SK-N-SH (cell line): ENCODE measurements around the gene CACNA1E. TPM values are rescaled to one million over a fixed set of nuclear protein-coding genes. Genes with fewer than 3 reads are reported as not detected.

ENCODE experiments used
- CTCF ChIA-PET: fragments of 300-600, 350-600 bp; formaldehyde crosslinking; extraction: SDS; loops from one replicate; lab custom pipeline; 2021; lab: Yijun Ruan, JAX
- POLR2A ChIA-PET: fragments of 350-600 bp; sonication (Branson Sonifier 250); formaldehyde crosslinking; extraction: SDS; loops from one replicate; lab custom pipeline; 2020; ENCODE audit warnings: antibody characterized with exemption, inconsistent platforms; lab: Yijun Ruan, JAX
- DNase-seq: peaks from one replicate; pipeline ENCODE4 v3.0.0; 2012
- H2AFZ ChIP-seq: fragments of 200-600 bp; sonication (generic); 2 replicates; pipeline ENCODE4 v1.8.1; 2016; ENCODE audit warnings: antibody characterized with exemption, mild to moderate bottlenecking, low read depth
- H3F3A ChIP-seq: fragments of 200-600 bp; sonication (generic); replicated peaks from 2 replicates; pipeline ENCODE3; 2016; ENCODE audit warnings: antibody characterized with exemption, mild to moderate bottlenecking; ENCODE audit not compliant: insufficient read depth
- H3K27ac ChIP-seq, 2 experiments: fragments of 200-500 bp in 1 of 2; fragments of 200-600 bp in 1 of 2; sonication (Bioruptor generic) in 1 of 2; sonication (generic), shearing (Covaris generic) in 1 of 2; 2 replicates each; pipeline versions ENCODE4 v1.5.1 to v1.6.1; 2014 to 2016; ENCODE audit warnings: low read depth in 2 of 2, inconsistent platforms in 1 of 2, low read length in 1 of 2, mild to moderate bottlenecking in 1 of 2, mixed read lengths in 1 of 2
- H3K27me3 ChIP-seq: fragments of 200-600 bp; sonication (generic), shearing (Covaris generic); 2 replicates; pipeline ENCODE4 v1.6.1; 2016; ENCODE audit warnings: mixed run types; ENCODE audit not compliant: insufficient read depth
- H3K36me3 ChIP-seq, 2 experiments: fragments of 200-500 bp in 1 of 2; fragments of 200-600 bp in 1 of 2; sonication (Bioruptor generic) in 1 of 2; sonication (generic) in 1 of 2; replicated peaks in 1 of 2; 2 replicates each; pipeline versions ENCODE3 to v1.5.1; 2014 to 2016; ENCODE audit warnings: low read length in 1 of 2, mild to moderate bottlenecking in 1 of 2; ENCODE audit not compliant: insufficient read depth in 2 of 2, control insufficient read depth in 1 of 2
- H3K4me1 ChIP-seq, 2 experiments: fragments of 200-500 bp in 1 of 2; fragments of 200-600 bp in 1 of 2; sonication (Bioruptor generic) in 1 of 2; sonication (generic), shearing (Covaris generic) in 1 of 2; 2 replicates each; pipeline versions ENCODE4 v1.5.1 to v1.6.1; 2014 to 2016; ENCODE audit warnings: low read depth in 1 of 2, low read length in 1 of 2, mixed run types in 1 of 2; ENCODE audit not compliant: insufficient read depth in 2 of 2, control insufficient read depth in 1 of 2
- H3K4me2 ChIP-seq: fragments of 200-600 bp; sonication (generic), shearing (Covaris generic); 2 replicates; pipeline ENCODE4 v1.6.1; 2017; ENCODE audit warnings: mixed run types
- H3K4me3 ChIP-seq, 2 experiments: fragments of 200-500 bp in 1 of 2; fragments of 200-600 bp in 1 of 2; sonication (Bioruptor generic) in 1 of 2; sonication (generic), shearing (Covaris generic) in 1 of 2; 2 replicates each; pipeline versions ENCODE4 v1.5.1 to v1.8.1; 2014 to 2016; ENCODE audit warnings: low read depth in 2 of 2, inconsistent platforms in 1 of 2, low read length in 1 of 2, mild to moderate bottlenecking in 1 of 2, mixed read lengths in 1 of 2, moderate library complexity in 1 of 2
- H3K79me2 ChIP-seq: fragments of 200-600 bp; sonication (generic); 2 replicates; pipeline ENCODE4 v1.8.1; 2017; ENCODE audit warnings: mild to moderate bottlenecking; ENCODE audit not compliant: insufficient read depth
- H3K9ac ChIP-seq: fragments of 200-600 bp; sonication (generic); 2 replicates; pipeline ENCODE4 v1.6.1; 2017; ENCODE audit warnings: mixed run types
- H3K9me2 ChIP-seq: fragments of 200-600 bp; sonication (generic); 2 replicates; pipeline ENCODE4 v1.6.1; 2017; ENCODE audit warnings: mixed run types
- H3K9me3 ChIP-seq: fragments of 200-600 bp; sonication (generic); 2 replicates; pipeline ENCODE4 v1.6.1; 2017; ENCODE audit warnings: mixed run types, mild to moderate bottlenecking, moderate library complexity
- H4K20me1 ChIP-seq: fragments of 200-600 bp; sonication (generic); 2 replicates; pipeline ENCODE4 v1.6.1; 2017; ENCODE audit warnings: mild to moderate bottlenecking, mixed run types; ENCODE audit not compliant: insufficient read depth
- CHD2 ChIP-seq: fragments of 150-350 bp; IDR thresholded peaks from 2 replicates; pipeline ENCODE4 v1.6.1; 2018; ENCODE audit warnings: low read length; ENCODE audit not compliant: partially characterized antibody
- CTCF ChIP-seq: fragments of 200-600 bp; sonication (generic); IDR thresholded peaks from 2 replicates; pipeline ENCODE4 v1.6.1; 2017; ENCODE audit warnings: antibody characterized with exemption, mild to moderate bottlenecking, moderate library complexity
- EP300 ChIP-seq, 2 experiments: IDR thresholded peaks; 2 replicates each; pipeline versions ENCODE4 v1.4.0 to v1.6.1; 2012; ENCODE audit warnings: borderline replicate concordance in 1 of 2, low read depth in 1 of 2, low read length in 1 of 2
- EZH2phosphoT487 ChIP-seq: fragments of 200-600 bp; sonication (generic); IDR thresholded peaks from 2 replicates; pipeline ENCODE4 v1.6.1; 2017; ENCODE audit warnings: low read depth, mixed run types, mild to moderate bottlenecking, antibody characterized with exemption, moderate library complexity, borderline replicate concordance
- MAX ChIP-seq: IDR thresholded peaks from 2 replicates; pipeline ENCODE4 v1.4.0; 2012; ENCODE audit warnings: low read depth
- MEF2A ChIP-seq: IDR thresholded peaks from 2 replicates; pipeline ENCODE4 v1.4.0; 2012; ENCODE audit warnings: low read depth, borderline replicate concordance
- NFIC ChIP-seq: IDR thresholded peaks from 2 replicates; pipeline ENCODE4 v1.4.0; 2012; ENCODE audit warnings: borderline replicate concordance
- NRF1 ChIP-seq: IDR thresholded peaks from 2 replicates; pipeline ENCODE4 v1.6.1; 2012; ENCODE audit warnings: low read depth, mild to moderate bottlenecking, low read length
- PBX3 ChIP-seq: IDR thresholded peaks from 2 replicates; pipeline ENCODE4; 2012
- RAD21 ChIP-seq: IDR thresholded peaks from 2 replicates; pipeline ENCODE4 v1.6.1; 2012; ENCODE audit warnings: mild to moderate bottlenecking, low read length
- RXRA ChIP-seq: IDR thresholded peaks from 2 replicates; pipeline ENCODE4 v1.4.0; 2012; ENCODE audit warnings: low read depth, mild to moderate bottlenecking, borderline replicate concordance
- SMC3 ChIP-seq: IDR thresholded peaks from 2 replicates; pipeline ENCODE4 v1.6.1; 2012; ENCODE audit warnings: low read depth, low read length, improper control_type of control experiment
- USF2 ChIP-seq: fragments of 150-350 bp; IDR thresholded peaks from 2 replicates; pipeline ENCODE4 v1.6.1; 2017; ENCODE audit warnings: antibody characterized with exemption, low read length, low read depth, borderline replicate concordance
- ZBTB33 ChIP-seq: IDR thresholded peaks from 2 replicates; pipeline ENCODE4 v1.4.0; 2012; ENCODE audit warnings: low read depth, borderline replicate concordance
- WGBS: methylation state at CpG from one replicate; pipeline ENCODE4 v1.1.6; 2017; ENCODE audit warnings: low lambda C conversion rate; 5-methylcytosine and 5-hydroxymethylcytosine counted together
- polyA plus RNA-seq, 3 experiments: library from polyadenylated mRNA; depleted of rRNA; stranded (reverse); fragments of >200 nt; gene quantifications; 2 replicates each; pipeline ENCODE4 v1.2.3, GENCODE V29; 2012

The CACNA1E gene
- polyA plus RNA-seq, 1 of the 3 experiments (the other 2 are of a cell fraction) = not detected

GRCh38 chr1:181517181-181517875, 34.0 kb downstream of the CACNA1E start:
- ChIA-PET POLR2A (no interaction called here), CTCF (interaction anchor here (0.6 to 1.8 kb wide), 3 partner anchors 39 to 639 kb away, joined by 3 to 5 read pairs (median 3); no protein-coding TSS in a partner anchor)
- TF ChIP-seq RAD21 (no peak), ZBTB33 (no peak), CHD2 (no peak), SMC3 (no peak), MEF2A (no peak), NFIC (no peak), USF2 (no peak), MAX (no peak), EP300 (IDR thresholded peaks at IDR 0.05; ENCODE audit: borderline replicate concordance in 1 of 2, low read depth in 1 of 2, low read length in 1 of 2) (no peak), PBX3 (no peak), CTCF (no peak), RXRA (no peak), NRF1 (no peak), EZH2phosphoT487 (no peak)
- Histone ChIP-seq H3K9me3 (no peaks in the 10 kb centered on the region), H3K4me2 (no peak overlapping the region), H3F3A (no peaks in the 10 kb centered on the region), H3K36me3 (no peaks in the 10 kb centered on the region), H4K20me1 (no peaks in the 10 kb centered on the region), H3K9ac (no peak overlapping the region), H3K4me3 (no peak overlapping the region), H3K79me2 (no peaks in the 10 kb centered on the region), H3K9me2 (no peaks in the 10 kb centered on the region), H3K27ac (no peak overlapping the region), H3K27me3 (no peaks in the 10 kb centered on the region), H2AFZ (no peak overlapping the region), H3K4me1 (no peaks in the 10 kb centered on the region)
- DNase-seq = no peak
- WGBS = 1% methylated on average over 5 of the region's 5 CpGs
